ENCODE measurements around the gene PRKAG3. TPM values are rescaled to one million over a fixed set of nuclear protein-coding genes. Genes with fewer than 3 reads are reported as not detected.

Gene PRKAG3
- total and polyA plus RNA-seq, 2 donors (not counting 3 experiments of a cell fraction or from before 2014, with no cell fraction given): not detected

DNA sequence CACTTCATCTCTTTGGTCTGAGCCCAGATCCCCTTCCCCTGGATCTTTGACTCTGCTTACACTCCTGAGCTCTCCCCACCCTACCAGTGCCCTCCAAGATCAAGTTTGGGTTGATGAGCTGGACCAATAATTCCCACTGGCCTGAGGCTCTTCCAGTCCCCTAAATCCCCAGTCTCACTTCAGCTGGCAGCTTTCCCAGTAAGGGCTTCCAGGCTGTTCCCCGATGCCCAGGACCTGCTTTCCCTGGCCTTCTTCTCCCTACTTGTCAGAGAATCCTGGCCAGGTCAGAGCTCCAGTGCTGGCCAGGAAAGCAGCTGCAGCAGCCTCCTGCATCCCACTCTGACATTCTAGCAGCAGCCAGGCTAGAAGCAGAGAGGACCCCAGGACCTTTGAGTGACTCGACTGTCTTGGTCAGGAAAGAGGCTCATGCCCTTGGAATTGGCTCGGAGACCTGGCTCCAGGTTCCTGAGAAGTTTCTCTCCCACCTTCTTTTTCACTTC is 31.5 kb upstream of the PRKAG3 start:
- Histone ChIP-seq H3K9ac (replicated peaks; ENCODE audit: extremely low read depth, insufficient read depth, low read length) (no peak overlapping the region), H3K4me2 (ENCODE audit: insufficient read depth, low read length) (no peak overlapping the region), H3K4me1 (ENCODE audit: control insufficient read depth, extremely low read depth, insufficient read depth, low read length) (no peaks in the 10 kb centered on the region), H3K79me2 (ENCODE audit: control insufficient read depth, insufficient read depth, low read length) (no peaks in the 10 kb centered on the region), H3K4me3 (replicated peaks in 1 of 3; ENCODE audit: insufficient read depth in 1 of 3, low read depth in 1 of 3, low read length in 3 of 3) (no peak overlapping the region), H3K36me3 (ENCODE audit: control insufficient read depth in 2 of 2, extremely low read depth in 1 of 2, insufficient read depth in 2 of 2, low read length in 2 of 2) (no peaks in the 10 kb centered on the region), H3K9me1 (replicated peaks; ENCODE audit: control insufficient read depth, extremely low read depth, insufficient read depth, low read length) (no peaks in the 10 kb centered on the region), H3K9me3 (replicated peaks; ENCODE audit: control insufficient read depth, insufficient read depth, low read length) (no peaks in the 10 kb centered on the region), H2AFZ (ENCODE audit: low read depth, low read length) (no peak overlapping the region), H3K27me3 (ENCODE audit: control insufficient read depth in 2 of 2, insufficient read depth in 2 of 2, low read length in 2 of 2) (peaks cover 47 to 54% of the 10 kb centered on the region in 2 experiments), H4K20me1 (replicated peaks; ENCODE audit: control insufficient read depth, extremely low read depth, insufficient read depth, low read length) (no peaks in the 10 kb centered on the region), H3K27ac (ENCODE audit: insufficient read depth, low read depth, low read length) (no peak overlapping the region)
- no peak for FAIRE-seq
- intact Hi-C loops (cut with micrococcal nuclease) (no loop called here), dilution Hi-C loops (cut with MboI; ENCODE audit: extremely low pct_ligation_motif_present, low sequenced_read_pairs) (no loop called here)
- ChIA-PET CTCF (interaction anchor here (0.9 to 4.5 kb wide), 6 partner anchors 9 to 292 kb away, joined by 3 to 21 read pairs (median 4); no protein-coding TSS in a partner anchor), POLR2A (interaction anchor here (0.6 kb wide), 1 partner anchor 43 kb away, joined by 3 read pairs; no protein-coding TSS in a partner anchor)
- TF ChIP-seq, protein P1, sequence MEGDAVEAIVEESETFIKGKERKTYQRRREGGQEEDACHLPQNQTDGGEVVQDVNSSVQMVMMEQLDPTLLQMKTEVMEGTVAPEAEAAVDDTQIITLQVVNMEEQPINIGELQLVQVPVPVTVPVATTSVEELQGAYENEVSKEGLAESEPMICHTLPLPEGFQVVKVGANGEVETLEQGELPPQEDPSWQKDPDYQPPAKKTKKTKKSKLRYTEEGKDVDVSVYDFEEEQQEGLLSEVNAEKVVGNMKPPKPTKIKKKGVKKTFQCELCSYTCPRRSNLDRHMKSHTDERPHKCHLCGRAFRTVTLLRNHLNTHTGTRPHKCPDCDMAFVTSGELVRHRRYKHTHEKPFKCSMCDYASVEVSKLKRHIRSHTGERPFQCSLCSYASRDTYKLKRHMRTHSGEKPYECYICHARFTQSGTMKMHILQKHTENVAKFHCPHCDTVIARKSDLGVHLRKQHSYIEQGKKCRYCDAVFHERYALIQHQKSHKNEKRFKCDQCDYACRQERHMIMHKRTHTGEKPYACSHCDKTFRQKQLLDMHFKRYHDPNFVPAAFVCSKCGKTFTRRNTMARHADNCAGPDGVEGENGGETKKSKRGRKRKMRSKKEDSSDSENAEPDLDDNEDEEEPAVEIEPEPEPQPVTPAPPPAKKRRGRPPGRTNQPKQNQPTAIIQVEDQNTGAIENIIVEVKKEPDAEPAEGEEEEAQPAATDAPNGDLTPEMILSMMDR (IDR thresholded peaks at IDR 0.05; ENCODE audit: extremely low read depth in 1 of 2, insufficient read depth in 1 of 2, low read depth in 1 of 2, low read length in 2 of 2): no peak
- TF ChIP-seq EZH2 (IDR thresholded peaks at IDR 0.05; ENCODE audit: borderline replicate concordance, low read depth, low read length, severe bottlenecking) (no peak), MYC (IDR thresholded peaks at IDR 0.05; ENCODE audit: low read depth, low read length) (no peak), POLR2AphosphoS5 (IDR thresholded peaks at IDR 0.05; ENCODE audit: insufficient read depth, low read depth, low read length) (no peak), POLR2A (IDR thresholded peaks at IDR 0.05; ENCODE audit: low read depth, low read length) (no peak), GATA2 (IDR thresholded peaks at IDR 0.05; ENCODE audit: insufficient read depth, insufficient read length, low read depth, low read length) (no peak), FOS (IDR thresholded peaks at IDR 0.05; ENCODE audit: borderline replicate concordance, insufficient read depth, low read length) (no peak), JUN (IDR thresholded peaks at IDR 0.05; ENCODE audit: borderline replicate concordance, insufficient read depth, insufficient read length, low read depth) (no peak)
- TF ChIP-seq, protein P2, sequence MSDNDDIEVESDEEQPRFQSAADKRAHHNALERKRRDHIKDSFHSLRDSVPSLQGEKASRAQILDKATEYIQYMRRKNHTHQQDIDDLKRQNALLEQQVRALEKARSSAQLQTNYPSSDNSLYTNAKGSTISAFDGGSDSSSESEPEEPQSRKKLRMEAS (IDR thresholded peaks at IDR 0.05; ENCODE audit: insufficient read depth, insufficient read length): no peak
- BruUV-seq (replicated peaks): no TSS peak
- no peak for DNase-seq (ENCODE audit: low read depth, low spot score)

Measured in endothelial cell of umbilical vein (primary cell).